Mucosa of stomach (tissue), 1 donor: Measurements from ENCODE around the gene GNRH2.

Experiments used
- H3K27me3 ChIP-seq: one replicate; pipeline ENCODE4 v1.7.0; 2013; ENCODE audit warnings: mild to moderate bottlenecking, low read length; ENCODE audit not compliant: control insufficient read depth, insufficient read depth
- H3K36me3 ChIP-seq: one replicate; pipeline ENCODE4 v1.7.0; 2013; ENCODE audit warnings: low read length; ENCODE audit not compliant: control insufficient read depth, insufficient read depth
- H3K4me1 ChIP-seq: one replicate; pipeline ENCODE4 v1.7.0; 2013; ENCODE audit warnings: mild to moderate bottlenecking, low read length; ENCODE audit not compliant: control insufficient read depth, insufficient read depth
- H3K4me3 ChIP-seq: one replicate; pipeline ENCODE4 v1.7.0; 2013; ENCODE audit warnings: low read length
- H3K9ac ChIP-seq: one replicate; pipeline ENCODE4 v1.7.0; 2013; ENCODE audit warnings: mild to moderate bottlenecking, low read length, moderate library complexity
- H3K9me3 ChIP-seq: one replicate; pipeline ENCODE4 v1.7.0; 2013; ENCODE audit warnings: mild to moderate bottlenecking, low read length, moderate library complexity; ENCODE audit not compliant: control insufficient read depth
- donor health status: Pancreatic carcinoma.

Gene GNRH2

GRCh38 chr20:3082306-3082951, 39.0 kb downstream of the GNRH2 start:
- H3K9me3 ChIP-seq: no peaks in the 10 kb centered on the region
- peaks cover 44% of the 10 kb centered on the region for H3K27me3 ChIP-seq
- H3K9ac ChIP-seq: no peak overlapping the region
- H3K36me3 ChIP-seq: no peaks in the 10 kb centered on the region
- H3K4me3 ChIP-seq: no peak overlapping the region
- peaks cover 4% of the 10 kb centered on the region for H3K4me1 ChIP-seq

- Histone ChIP-seq H3K9me3 (no peaks in the 10 kb centered on the region), H3K27me3 (peaks cover 44% of the 10 kb centered on the region), H3K36me3 (no peaks in the 10 kb centered on the region), H3K4me3 (no peak overlapping the region), H3K9ac (no peak overlapping the region), H3K4me1 (peaks cover 4% of the 10 kb centered on the region)
Measured at GRCh38 chr20:3082955-3083952, 39.8 kb downstream of the GNRH2 start.

- Histone ChIP-seq H3K9me3 (no peaks in the 10 kb centered on the region), H3K4me3 (no peak within 1 kb of the TSS), H3K4me1 (peaks cover 4% of the 10 kb centered on the region), H3K27me3 (peaks cover 44% of the 10 kb centered on the region), H3K9ac (no peak within 1 kb of the TSS), H3K36me3 (no peaks in the 10 kb centered on the region)
Measured at GRCh38 chr20:3084283-3084985, 41.0 kb downstream of the GNRH2 start, which contains the start of gene AVP. AVP (minus strand) TSS chr20:3084724; CDS start chr20:3084674, 50 bp downstream.

GRCh38 chr20:3084986-3085360, 41.6 kb downstream of the GNRH2 start:
- H3K4me3 ChIP-seq: no peak overlapping the region
- H3K9ac ChIP-seq: no peak overlapping the region
- peaks cover 4% of the 10 kb centered on the region for H3K4me1 ChIP-seq
- H3K36me3 ChIP-seq: no peaks in the 10 kb centered on the region
- H3K27me3 ChIP-seq: peaks cover 45% of the 10 kb centered on the region
- no peaks in the 10 kb centered on the region for H3K9me3 ChIP-seq

GRCh38 chr20:3085571-3086072, 42.2 kb downstream of the GNRH2 start:
- H3K36me3 ChIP-seq: no peaks in the 10 kb centered on the region
- peaks cover 51% of the 10 kb centered on the region for H3K27me3 ChIP-seq
- H3K9me3 ChIP-seq: no peaks in the 10 kb centered on the region
- peaks cover 4% of the 10 kb centered on the region for H3K4me1 ChIP-seq
- H3K4me3 ChIP-seq: no peak overlapping the region
- H3K9ac ChIP-seq: no peak overlapping the region

GRCh38 chr20:3088031-3088430, 44.6 kb downstream of the GNRH2 start:
- no peak overlapping the region for H3K4me3 ChIP-seq
- H3K9me3 ChIP-seq: no peaks in the 10 kb centered on the region
- no peaks in the 10 kb centered on the region for H3K4me1 ChIP-seq
- H3K27me3 ChIP-seq: peaks cover 48% of the 10 kb centered on the region
- no peaks in the 10 kb centered on the region for H3K36me3 ChIP-seq
- H3K9ac ChIP-seq: no peak overlapping the region

- Histone ChIP-seq H3K36me3 (no peaks in the 10 kb centered on the region), H3K9me3 (no peaks in the 10 kb centered on the region), H3K4me3 (no peak overlapping the region), H3K9ac (no peak overlapping the region), H3K27me3 (peaks cover 39% of the 10 kb centered on the region), H3K4me1 (no peaks in the 10 kb centered on the region)
Measured at GRCh38 chr20:3090565-3090964, 47.1 kb downstream of the GNRH2 start.

GRCh38 chr20:3092611-3093379, 49.4 kb downstream of the GNRH2 start:
- no peaks in the 10 kb centered on the region for H3K4me1 ChIP-seq
- no peaks in the 10 kb centered on the region for H3K36me3 ChIP-seq
- no peaks in the 10 kb centered on the region for H3K9me3 ChIP-seq
- H3K9ac ChIP-seq: no peak overlapping the region
- H3K4me3 ChIP-seq: no peak overlapping the region
- peaks cover 39% of the 10 kb centered on the region for H3K27me3 ChIP-seq

GRCh38 chr20:3093861-3094361, 50.5 kb downstream of the GNRH2 start:
- Histone ChIP-seq H3K36me3 (no peaks in the 10 kb centered on the region), H3K4me3 (no peak overlapping the region), H3K9ac (no peak overlapping the region), H3K27me3 (peaks cover 39% of the 10 kb centered on the region), H3K9me3 (no peaks in the 10 kb centered on the region), H3K4me1 (no peaks in the 10 kb centered on the region)

GRCh38 chr20:3094848-3095629, 51.6 kb downstream of the GNRH2 start:
- H3K4me3 ChIP-seq: no peak overlapping the region
- H3K36me3 ChIP-seq: no peaks in the 10 kb centered on the region
- no peak overlapping the region for H3K9ac ChIP-seq
- H3K9me3 ChIP-seq: no peaks in the 10 kb centered on the region
- no peaks in the 10 kb centered on the region for H3K4me1 ChIP-seq
- H3K27me3 ChIP-seq: peaks cover 37% of the 10 kb centered on the region
